HG02798 (cell line): ENCODE measurements around the gene KLC4.
"Not testable (repeated sequence)": the region's sequence is repeated elsewhere in the genome, so short reads cannot be mapped to it uniquely, and the experiment has no call there.

ENCODE experiments used
- ATAC-seq: cut with Tn5 transposase; IDR thresholded peaks from one replicate; pipeline ENCODE4 v1.9.1; 2021; ENCODE audit warnings: mild to moderate bottlenecking; ENCODE audit not compliant: unreplicated experiment, poor library complexity

Gene KLC4

GRCh38 chr6:43060755-43061633 lies 1.6 kb downstream of the KLC4 start:
- no peak for ATAC-seq

- no peak for ATAC-seq
Measured at GRCh38 chr6:43061861-43062260, 2.4 kb downstream of the KLC4 start.

- no peak for ATAC-seq
Measured at GRCh38 chr6:43062818-43063217, 3.4 kb downstream of the KLC4 start.

GRCh38 chr6:43070028-43070632 lies 10.7 kb downstream of the KLC4 start:
- no peak for ATAC-seq

- no peak for ATAC-seq
Measured at GRCh38 chr6:43074847-43075669, 15.6 kb downstream of the KLC4 start.

GRCh38 chr6:43075670-43076463 lies 16.4 kb downstream of the KLC4 start, which contains the start of gene PTK7:
TSS of gene PTK7 (plus strand) at chr6:43076314. CDS start at chr6:43076489, 175 bp downstream.
- no peak for ATAC-seq

- no peak for ATAC-seq
Measured at GRCh38 chr6:43076464-43077332, 17.3 kb downstream of the KLC4 start.

GRCh38 chr6:43077333-43077809 lies 17.9 kb downstream of the KLC4 start:
- no peak for ATAC-seq

GRCh38 chr6:43077981-43078511 lies 18.6 kb downstream of the KLC4 start:
- no peak for ATAC-seq

- no peak for ATAC-seq
Measured at GRCh38 chr6:43078691-43079090, 19.3 kb downstream of the KLC4 start.

GRCh38 chr6:43081043-43081442 lies 21.6 kb downstream of the KLC4 start:
- ATAC-seq: no peak

- ATAC-seq: not testable (repeated sequence)
Measured at GRCh38 chr6:43081922-43082321, 22.5 kb downstream of the KLC4 start.

GRCh38 chr6:43082806-43083655 lies 23.6 kb downstream of the KLC4 start:
- no peak for ATAC-seq

- no peak for ATAC-seq
Measured at GRCh38 chr6:43086022-43086658, 26.7 kb downstream of the KLC4 start.

GRCh38 chr6:43088654-43089056 lies 29.2 kb downstream of the KLC4 start:
- no peak for ATAC-seq

- no peak for ATAC-seq
Measured at GRCh38 chr6:43089467-43089866, 30.0 kb downstream of the KLC4 start.

GRCh38 chr6:43089874-43090558 lies 30.6 kb downstream of the KLC4 start:
- ATAC-seq: no peak
